ENCODE results near the gene RNF40.
A peak's percentile ranks its signal among the peaks of the same experiment; 100 is the strongest.

RNF40 gene

DNA sequence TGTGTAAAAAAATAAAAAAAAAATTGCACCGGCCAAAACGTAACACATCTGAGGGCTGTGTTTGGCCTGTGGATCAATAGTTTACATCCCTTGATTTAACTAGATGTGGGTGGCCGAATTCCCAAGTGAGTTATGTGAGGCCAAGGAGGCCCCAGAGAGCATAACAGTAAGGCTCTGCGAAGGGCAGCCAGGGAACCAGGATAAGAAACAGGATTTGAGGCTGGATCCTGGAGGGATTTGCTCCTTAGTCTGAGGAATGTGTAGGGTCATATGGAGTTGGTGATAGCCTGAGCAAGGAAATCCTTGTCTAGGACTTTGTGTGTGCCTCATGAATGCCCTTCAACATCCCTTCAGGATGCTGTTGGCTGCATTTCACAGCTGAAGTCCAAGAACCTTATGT is 11.9 kb upstream of the RNF40 start:
- Mint-ChIP-seq H3K4me1 (ENCODE audit: low read depth) (peaks cover 23% of the 10 kb centered on the region), H3K36me3 (ENCODE audit: low read depth) (peaks cover 32% of the 10 kb centered on the region), H3K27me3 (no peaks in the 10 kb centered on the region), H3K27ac (no peak overlapping the region), H3K4me3 (peak overlapping the region; percentile 90), H3K9me3 (no peaks in the 10 kb centered on the region)

DNA sequence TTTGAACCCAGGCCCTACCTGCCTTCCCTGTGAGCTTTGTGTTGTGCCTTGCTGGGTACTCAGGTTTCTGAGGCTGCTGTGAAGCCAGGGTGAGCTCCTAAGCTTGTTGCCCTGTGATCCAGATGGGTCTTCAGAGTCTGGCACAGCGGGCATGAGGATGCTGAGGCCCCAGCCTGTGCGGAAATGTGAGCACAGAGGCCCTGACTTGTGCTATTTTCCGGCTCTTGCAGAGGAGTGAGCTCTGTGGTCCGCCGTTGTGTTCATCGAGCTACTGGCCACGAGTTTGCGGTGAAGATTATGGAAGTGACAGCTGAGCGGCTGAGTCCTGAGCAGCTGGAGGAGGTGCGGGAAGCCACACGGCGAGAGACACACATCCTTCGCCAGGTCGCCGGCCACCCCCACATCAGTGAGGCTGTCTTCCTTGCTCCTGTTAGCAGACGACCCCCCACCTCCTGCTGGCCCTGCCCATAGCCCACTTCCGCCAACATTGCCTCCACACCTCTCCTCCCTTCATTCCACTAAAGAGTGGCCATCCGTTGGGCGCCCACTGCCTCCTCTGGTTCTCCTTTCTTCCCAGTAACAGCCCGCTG is 11.2 kb upstream of the RNF40 start:
- Mint-ChIP-seq H3K4me3 (no peak overlapping the region), H3K27ac (no peak overlapping the region), H3K36me3 (ENCODE audit: low read depth) (peaks cover 33% of the 10 kb centered on the region)

DNA sequence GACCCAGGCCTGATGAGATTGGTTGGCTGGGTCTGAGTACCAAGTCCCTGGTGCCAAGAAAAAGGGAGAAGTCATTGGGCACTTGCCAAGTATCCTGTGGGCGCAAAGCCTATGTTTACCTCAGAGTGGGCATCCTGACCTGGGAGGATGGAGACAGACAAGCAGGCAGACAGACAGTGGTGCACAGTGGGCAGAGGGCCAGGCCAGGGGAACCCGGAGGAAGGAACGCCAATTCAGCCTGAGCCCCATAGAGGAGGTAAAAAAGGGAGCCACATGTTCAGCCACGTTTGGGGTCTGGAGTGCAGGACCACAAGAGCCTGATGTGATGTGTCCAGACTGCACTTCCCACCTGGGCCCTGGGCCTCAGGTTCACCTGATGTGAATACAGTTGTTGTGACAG is 8.5 kb upstream of the RNF40 start:
- no peaks in the 10 kb centered on the region for H3K9me3 Mint-ChIP-seq
- H3K27me3 Mint-ChIP-seq, result no peaks in the 10 kb centered on the region
- peaks cover 14% of the 10 kb centered on the region for H3K4me1 Mint-ChIP-seq (ENCODE audit: low read depth)
- H3K36me3 Mint-ChIP-seq (ENCODE audit: low read depth), result peaks cover 44% of the 10 kb centered on the region
- no peak overlapping the region for H3K27ac Mint-ChIP-seq
- H3K4me3 Mint-ChIP-seq, result no peak overlapping the region

More for the DNA sequence above, 11.2 kb upstream of the RNF40 start:
- H3K27me3 Mint-ChIP-seq, result no peaks in the 10 kb centered on the region
- no peaks in the 10 kb centered on the region for H3K9me3 Mint-ChIP-seq
- H3K4me1 Mint-ChIP-seq (ENCODE audit: low read depth), result peaks cover 23% of the 10 kb centered on the region

DNA sequence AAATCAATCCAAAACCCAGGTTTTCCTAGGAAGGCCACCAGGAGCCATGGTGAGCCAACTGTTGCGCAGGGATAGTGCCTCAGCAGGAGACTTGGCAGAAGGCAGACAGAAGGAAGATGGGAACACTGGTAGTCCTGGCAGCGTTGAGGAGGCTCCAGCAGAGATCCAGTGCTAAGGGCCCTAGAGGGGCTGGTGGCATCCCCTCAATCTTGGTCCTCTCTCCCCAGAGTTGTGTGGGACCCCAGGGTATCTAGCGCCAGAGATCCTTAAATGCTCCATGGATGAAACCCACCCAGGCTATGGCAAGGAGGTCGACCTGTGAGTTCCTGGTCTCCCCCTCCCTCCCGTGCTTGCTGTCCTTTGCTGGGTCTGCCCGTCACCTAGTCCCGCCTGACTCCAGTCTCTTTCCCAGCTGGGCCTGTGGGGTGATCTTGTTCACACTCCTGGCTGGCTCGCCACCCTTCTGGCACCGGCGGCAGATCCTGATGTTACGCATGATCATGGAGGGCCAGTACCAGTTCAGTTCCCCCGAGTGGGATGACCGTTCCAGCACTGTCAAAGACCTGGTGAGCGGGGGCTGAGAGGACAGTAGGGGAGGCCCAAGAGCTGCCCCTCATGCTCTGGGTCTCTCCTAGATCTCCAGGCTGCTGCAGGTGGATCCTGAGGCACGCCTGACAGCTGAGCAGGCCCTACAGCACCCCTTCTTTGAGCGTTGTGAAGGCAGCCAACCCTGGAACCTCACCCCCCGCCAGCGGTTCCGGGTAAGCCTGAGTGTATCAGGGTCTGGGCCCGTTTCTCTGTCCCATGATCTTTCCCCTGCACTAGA is 6.0 kb upstream of the RNF40 start:
- peaks cover 34% of the 10 kb centered on the region for H3K36me3 Mint-ChIP-seq (ENCODE audit: low read depth)

DNA sequence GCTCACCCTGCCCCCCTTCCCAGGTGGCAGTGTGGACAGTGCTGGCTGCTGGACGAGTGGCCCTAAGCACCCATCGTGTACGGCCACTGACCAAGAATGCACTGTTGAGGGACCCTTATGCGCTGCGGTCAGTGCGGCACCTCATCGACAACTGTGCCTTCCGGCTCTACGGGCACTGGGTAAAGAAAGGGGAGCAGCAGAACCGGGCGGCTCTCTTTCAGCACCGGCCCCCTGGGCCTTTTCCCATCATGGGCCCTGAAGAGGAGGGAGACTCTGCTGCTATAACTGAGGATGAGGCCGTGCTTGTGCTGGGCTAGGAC is 5.4 kb upstream of the RNF40 start:
- H3K4me3 Mint-ChIP-seq, result no peak overlapping the region
- no peaks in the 10 kb centered on the region for H3K27me3 Mint-ChIP-seq
- peaks cover 30% of the 10 kb centered on the region for H3K36me3 Mint-ChIP-seq (ENCODE audit: low read depth)
- no peak overlapping the region for H3K27ac Mint-ChIP-seq
- H3K4me1 Mint-ChIP-seq (ENCODE audit: low read depth), result peaks cover 16% of the 10 kb centered on the region
- no peaks in the 10 kb centered on the region for H3K9me3 Mint-ChIP-seq

More for the DNA sequence above, 6.0 kb upstream of the RNF40 start:
- Mint-ChIP-seq H3K27ac (no peak overlapping the region), H3K4me3 (no peak overlapping the region), H3K4me1 (ENCODE audit: low read depth) (peaks cover 15% of the 10 kb centered on the region), H3K9me3 (no peaks in the 10 kb centered on the region), H3K27me3 (no peaks in the 10 kb centered on the region)

GRCh38 chr16:30757316-30757715 is 4.8 kb upstream of the RNF40 start:
- H3K9me3 Mint-ChIP-seq, result no peaks in the 10 kb centered on the region
- no peak overlapping the region for H3K4me3 Mint-ChIP-seq
- H3K27me3 Mint-ChIP-seq, result no peaks in the 10 kb centered on the region
- H3K4me1 Mint-ChIP-seq (ENCODE audit: low read depth), result peaks cover 16% of the 10 kb centered on the region
- H3K27ac Mint-ChIP-seq, result no peak overlapping the region
- peaks cover 30% of the 10 kb centered on the region for H3K36me3 Mint-ChIP-seq (ENCODE audit: low read depth)

- H3K4me3 Mint-ChIP-seq, result no peak overlapping the region
- H3K4me1 Mint-ChIP-seq (ENCODE audit: low read depth), result peaks cover 30% of the 10 kb centered on the region
- H3K9me3 Mint-ChIP-seq, result no peaks in the 10 kb centered on the region
- H3K36me3 Mint-ChIP-seq (ENCODE audit: low read depth), result peaks cover 32% of the 10 kb centered on the region
- H3K27ac Mint-ChIP-seq, result no peak overlapping the region
- no peaks in the 10 kb centered on the region for H3K27me3 Mint-ChIP-seq
Observed at GRCh38 chr16:30758988-30759491, 3.1 kb upstream of the RNF40 start.

DNA sequence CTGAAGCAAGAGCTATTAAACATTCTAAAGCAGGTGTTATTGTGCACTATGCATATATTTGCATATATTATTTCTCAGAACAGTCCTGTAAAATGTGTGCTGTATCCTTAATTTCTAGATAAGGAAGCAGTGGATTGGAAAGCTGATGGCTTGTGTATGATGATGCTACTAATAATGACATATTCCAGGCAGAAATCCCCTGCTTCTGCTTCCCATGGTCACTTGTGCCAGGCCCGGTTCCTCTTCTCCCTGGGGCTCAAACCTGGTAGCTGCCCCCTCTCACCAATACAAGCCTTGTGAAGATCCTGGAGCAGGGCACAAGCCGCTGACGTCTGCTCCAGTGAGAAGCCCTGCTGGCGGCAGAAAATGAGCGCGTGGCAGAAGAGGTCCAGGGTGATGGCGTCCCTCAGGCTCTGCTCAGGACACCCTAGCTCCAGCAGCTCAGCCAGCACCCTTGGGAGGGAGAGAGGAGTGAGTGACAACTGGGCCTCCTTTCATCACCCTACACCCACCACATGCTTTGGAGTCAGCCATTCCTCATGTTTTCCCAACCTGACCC is 2.0 kb upstream of the RNF40 start:
- Mint-ChIP-seq H3K4me3 (no peak overlapping the region), H3K9me3 (no peaks in the 10 kb centered on the region), H3K36me3 (ENCODE audit: low read depth) (peaks cover 32% of the 10 kb centered on the region), H3K27ac (no peak overlapping the region), H3K27me3 (no peaks in the 10 kb centered on the region), H3K4me1 (ENCODE audit: low read depth) (peaks cover 30% of the 10 kb centered on the region)

DNA sequence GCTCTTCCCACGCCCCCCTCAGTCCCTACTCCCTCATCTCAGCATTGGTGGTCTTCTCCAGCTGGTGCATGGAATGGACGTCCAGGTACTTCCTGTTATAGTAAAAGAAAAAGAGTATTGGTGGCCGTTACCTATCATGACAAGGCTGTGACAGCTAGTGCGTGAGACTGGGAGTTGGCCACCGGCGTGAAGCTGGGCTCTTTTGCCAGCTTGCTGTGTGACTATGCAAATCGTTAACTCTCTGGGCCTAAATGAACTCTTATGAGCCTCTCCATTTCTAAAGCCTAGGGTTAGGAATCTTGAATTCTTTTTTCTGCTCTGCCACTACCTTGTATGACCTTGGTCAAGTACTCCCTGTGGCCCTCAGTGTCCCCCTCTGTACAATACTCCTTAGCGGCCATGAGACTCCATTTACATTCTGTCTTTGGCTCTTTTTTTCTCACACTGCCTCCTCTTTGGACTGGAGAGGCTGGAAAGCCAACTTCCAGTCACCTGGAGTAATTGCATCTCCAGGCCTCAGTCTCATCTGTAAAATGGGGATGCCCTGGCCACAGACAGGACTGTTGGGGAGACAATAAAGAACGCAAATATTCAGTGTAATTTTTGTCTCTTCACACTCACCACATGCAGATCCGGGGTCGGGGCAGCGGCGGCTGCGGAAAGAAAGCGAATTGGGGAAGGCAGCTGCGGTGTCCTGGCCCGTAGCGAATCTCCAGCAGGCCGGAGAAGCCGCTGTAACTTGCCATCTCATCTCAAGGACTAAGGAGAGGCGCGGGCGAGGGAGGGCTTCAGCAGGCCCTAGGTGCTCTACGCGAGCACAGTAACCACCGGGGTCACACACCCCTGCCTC is 1.3 kb upstream of the RNF40 start:
- no peaks in the 10 kb centered on the region for H3K9me3 Mint-ChIP-seq

DNA sequence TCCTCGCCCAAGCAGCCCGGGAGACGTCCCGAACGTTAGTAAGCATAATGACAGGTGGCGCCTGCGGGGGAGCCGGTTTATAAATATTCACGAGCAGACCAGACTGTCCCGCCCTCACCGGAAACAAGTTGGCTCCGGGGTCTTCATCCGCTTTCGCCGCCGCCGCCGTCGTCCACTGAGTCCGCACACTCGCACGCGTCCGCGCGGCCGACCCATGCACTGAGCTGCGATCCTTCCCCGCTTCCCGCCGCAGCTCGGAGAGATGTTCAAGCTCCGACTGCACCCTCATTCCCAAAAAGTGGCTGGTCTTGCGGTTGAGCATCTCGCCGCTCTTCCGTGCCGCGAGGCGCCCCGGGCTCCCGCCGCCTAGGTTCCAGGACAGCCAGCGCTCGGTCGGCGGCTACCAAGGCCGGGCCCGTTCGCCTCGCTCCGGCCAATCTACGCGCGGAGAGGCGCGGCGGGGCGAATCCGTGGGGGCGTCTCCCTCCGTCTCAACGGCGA is 645 bp upstream of the RNF40 start:
- peaks cover 32% of the 10 kb centered on the region for H3K4me1 Mint-ChIP-seq (ENCODE audit: low read depth)
- H3K36me3 Mint-ChIP-seq (ENCODE audit: low read depth), result peaks cover 35% of the 10 kb centered on the region
- no peaks in the 10 kb centered on the region for H3K9me3 Mint-ChIP-seq

More for the DNA sequence above, 1.3 kb upstream of the RNF40 start:
- Mint-ChIP-seq H3K36me3 (ENCODE audit: low read depth) (peaks cover 37% of the 10 kb centered on the region), H3K4me3 (peak overlapping the region; percentile 94), H3K4me1 (ENCODE audit: low read depth) (peaks cover 30% of the 10 kb centered on the region), H3K27me3 (no peaks in the 10 kb centered on the region), H3K27ac (peak overlapping the region; percentile 81)

GRCh38 chr16:30762991-30763725 is 1.0 kb downstream of the RNF40 start:
- Mint-ChIP-seq H3K27me3 (no peaks in the 10 kb centered on the region), H3K4me1 (ENCODE audit: low read depth) (peaks cover 34% of the 10 kb centered on the region), H3K4me3 (peak overlapping the region; percentile 94), H3K27ac (peak overlapping the region; percentile 90), H3K9me3 (no peaks in the 10 kb centered on the region), H3K36me3 (ENCODE audit: low read depth) (peaks cover 37% of the 10 kb centered on the region)

More for the DNA sequence above, 645 bp upstream of the RNF40 start:
- no peaks in the 10 kb centered on the region for H3K27me3 Mint-ChIP-seq
- peak overlapping the region; percentile 90 for H3K27ac Mint-ChIP-seq
- H3K4me3 Mint-ChIP-seq, result peak overlapping the region; percentile 94

GRCh38 chr16:30764086-30764485 is 2.0 kb downstream of the RNF40 start:
- Mint-ChIP-seq H3K36me3 (ENCODE audit: low read depth) (peaks cover 45% of the 10 kb centered on the region), H3K4me3 (no peak overlapping the region), H3K4me1 (ENCODE audit: low read depth) (peaks cover 31% of the 10 kb centered on the region), H3K27me3 (no peaks in the 10 kb centered on the region), H3K9me3 (no peaks in the 10 kb centered on the region), H3K27ac (no peak overlapping the region)

DNA sequence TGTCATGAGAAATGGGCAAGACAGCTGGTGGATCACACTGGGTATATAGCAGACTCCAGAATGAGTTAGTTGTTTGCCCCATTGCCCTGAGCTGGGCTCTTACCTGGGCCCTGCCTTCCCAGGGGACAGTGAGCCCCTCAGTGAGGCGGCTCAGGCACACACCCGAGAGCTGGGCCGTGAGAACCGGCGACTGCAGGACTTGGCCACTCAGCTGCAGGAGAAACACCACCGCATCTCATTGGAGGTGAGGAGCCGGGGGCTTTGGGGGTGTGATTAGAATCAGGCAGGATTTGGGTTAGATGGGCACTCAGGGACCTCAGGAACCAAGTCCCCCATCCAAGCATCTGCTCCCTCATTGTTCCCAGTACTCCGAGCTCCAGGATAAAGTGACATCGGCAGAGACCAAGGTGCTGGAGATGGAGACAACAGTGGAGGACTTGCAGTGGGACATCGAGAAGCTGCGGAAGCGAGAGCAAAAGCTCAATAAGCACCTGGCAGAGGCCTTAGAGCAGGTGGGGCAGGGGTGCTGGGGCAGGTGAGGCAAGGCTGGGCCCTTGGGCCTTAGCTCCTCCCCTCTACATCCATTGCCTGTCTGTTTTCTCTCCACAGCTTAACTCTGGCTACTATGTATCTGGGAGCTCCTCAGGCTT is 2.8 kb downstream of the RNF40 start:
- no peak overlapping the region for H3K27ac Mint-ChIP-seq
- no peaks in the 10 kb centered on the region for H3K9me3 Mint-ChIP-seq
- no peaks in the 10 kb centered on the region for H3K27me3 Mint-ChIP-seq
- H3K36me3 Mint-ChIP-seq (ENCODE audit: low read depth), result peaks cover 46% of the 10 kb centered on the region
- H3K4me3 Mint-ChIP-seq, result no peak overlapping the region
- H3K4me1 Mint-ChIP-seq (ENCODE audit: low read depth), result peaks cover 28% of the 10 kb centered on the region
